Stimulated activated CD8-positive, alpha-beta memory T cell treated with anti-CD3 and anti-CD28 coated beads, Interleukin-7, amount 100 ng/mL, for 24 hours (primary cell): ENCODE results near the gene ACSL5.

Source experiments
- DNase-seq: peaks from one replicate; pipeline ENCODE4 v3.0.0-alpha.2; 2020; ENCODE audit warnings: low read depth

The ACSL5 gene

DNA sequence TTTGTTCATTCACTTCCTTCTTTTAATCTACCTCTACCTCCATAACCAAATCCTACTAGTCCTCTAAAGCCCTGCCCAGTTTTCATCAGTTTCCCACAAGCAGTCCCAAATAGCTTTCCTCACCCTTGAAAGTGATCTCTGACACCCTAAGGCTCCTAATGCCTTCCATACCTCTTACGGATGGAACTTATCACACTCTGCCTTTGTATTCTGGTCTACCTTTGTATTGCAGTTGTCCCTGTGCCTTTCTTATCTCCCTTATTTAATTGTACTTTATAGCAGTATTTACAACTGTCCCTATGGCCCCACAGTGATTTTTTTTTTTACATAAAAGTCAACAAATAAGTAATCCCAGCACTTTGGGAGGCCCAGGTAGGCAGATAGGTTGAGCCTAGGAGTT lies 33.8 kb downstream of the ACSL5 start:
- no peak for DNase-seq

DNA sequence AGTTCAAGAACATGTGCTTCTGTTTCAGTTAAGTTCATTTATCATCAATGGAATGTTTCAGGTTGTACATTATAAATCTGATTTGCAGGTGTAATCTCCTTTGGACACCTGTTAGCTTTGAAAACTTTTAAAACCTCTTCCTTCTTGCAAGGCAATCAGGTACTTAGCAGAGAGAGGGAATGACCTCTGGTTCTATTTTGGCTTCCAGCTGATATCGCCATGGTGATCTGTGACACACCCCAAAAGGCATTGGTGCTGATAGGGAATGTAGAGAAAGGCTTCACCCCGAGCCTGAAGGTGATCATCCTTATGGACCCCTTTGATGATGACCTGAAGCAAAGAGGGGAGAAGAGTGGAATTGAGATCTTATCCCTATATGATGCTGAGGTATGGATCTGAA lies 35.4 kb downstream of the ACSL5 start:
- DNase-seq, result no peak

DNA sequence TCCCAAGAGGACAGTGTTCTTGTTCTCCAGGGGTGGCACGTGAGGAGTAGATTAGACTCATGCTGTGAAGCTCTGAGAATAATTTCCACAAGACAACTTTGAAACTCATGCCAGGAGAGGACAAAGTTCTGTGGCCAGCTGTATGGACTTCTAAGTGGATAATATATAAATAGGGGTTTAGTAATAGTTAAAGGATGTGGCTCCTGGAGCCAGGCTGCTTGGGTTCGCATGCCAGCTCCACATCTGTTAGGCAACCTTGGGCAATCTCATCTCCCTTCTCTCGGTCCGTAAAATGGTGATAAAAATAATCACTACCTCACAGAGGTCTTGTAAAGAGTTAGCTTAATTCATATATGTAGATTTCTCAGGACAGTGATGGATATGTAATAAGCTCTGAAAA lies 35.8 kb downstream of the ACSL5 start:
- no peak for DNase-seq

DNA sequence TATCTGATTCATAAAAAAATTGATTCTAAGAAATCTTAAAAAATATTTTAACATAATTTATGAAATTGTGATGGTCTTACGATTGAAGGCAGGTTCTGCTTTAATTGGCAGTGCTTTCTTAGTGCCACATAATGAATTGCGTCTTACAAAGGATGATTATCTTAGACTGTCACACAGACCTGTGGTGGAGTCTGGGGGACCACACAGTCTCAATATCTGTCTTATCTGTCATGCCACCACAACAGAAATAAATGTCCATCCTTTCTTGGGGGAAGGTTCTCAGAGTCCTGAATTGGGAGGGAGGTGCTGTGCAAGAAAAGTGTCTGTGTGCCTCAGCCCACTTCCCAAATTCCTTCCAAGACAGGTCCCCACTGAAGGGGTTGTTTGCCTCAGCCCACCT lies 38.8 kb downstream of the ACSL5 start:
- no peak for DNase-seq

DNA sequence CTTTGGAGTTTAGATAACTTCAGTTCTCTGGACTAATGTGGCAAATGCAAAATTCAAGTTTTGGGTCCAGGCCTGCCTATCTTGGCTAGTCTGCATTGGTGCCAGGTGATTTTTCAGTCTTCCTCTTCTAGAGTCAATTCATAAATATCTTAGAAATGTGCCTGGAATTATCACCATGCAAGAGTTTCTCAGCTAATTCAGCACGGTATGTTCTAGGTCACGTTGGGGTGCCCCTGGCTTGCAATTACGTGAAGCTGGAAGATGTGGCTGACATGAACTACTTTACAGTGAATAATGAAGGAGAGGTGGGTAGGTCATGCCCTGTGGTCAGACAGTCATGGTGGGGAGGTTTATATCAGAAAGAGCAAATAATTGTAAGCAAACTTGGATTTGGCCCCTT lies 47.8 kb downstream of the ACSL5 start:
- DNase-seq, result no peak

DNA sequence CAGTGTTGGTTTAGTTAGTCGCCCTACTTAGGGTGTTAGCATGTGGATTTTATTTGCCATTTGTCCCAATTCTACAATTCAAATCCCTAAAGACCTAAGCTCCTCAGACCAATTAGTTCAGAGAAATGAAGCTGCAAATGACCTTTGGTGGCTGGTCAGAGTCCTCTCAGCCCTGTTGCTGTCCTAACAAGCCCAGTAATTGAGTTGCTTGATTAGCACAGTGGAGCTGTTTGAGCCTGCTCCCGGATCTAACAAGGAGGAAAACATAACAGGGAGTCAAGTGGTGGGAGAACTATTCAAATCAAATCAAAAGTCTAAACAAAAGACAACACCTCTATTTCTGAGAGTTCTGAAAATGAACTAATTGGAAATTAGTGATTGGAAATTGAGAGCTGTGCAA lies 50.7 kb downstream of the ACSL5 start:
- DNase-seq, result no peak

DNA sequence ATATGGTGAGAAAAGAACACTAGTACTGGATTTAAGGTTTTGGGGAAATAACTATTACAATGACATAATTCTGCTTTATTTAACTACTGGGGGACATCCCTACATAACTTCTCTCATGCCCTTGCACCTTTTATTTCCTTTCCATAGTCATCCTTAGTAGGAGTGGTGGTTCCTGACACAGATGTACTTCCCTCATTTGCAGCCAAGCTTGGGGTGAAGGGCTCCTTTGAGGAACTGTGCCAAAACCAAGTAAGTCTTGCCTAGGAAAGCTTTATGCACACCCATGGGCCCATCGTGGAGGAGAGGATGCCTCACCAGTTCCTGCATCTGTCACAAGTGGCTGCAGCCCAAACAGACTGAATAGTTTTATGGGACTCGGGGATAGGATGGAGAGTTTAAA lies 52.2 kb downstream of the ACSL5 start:
- DNase-seq, result no peak

DNA sequence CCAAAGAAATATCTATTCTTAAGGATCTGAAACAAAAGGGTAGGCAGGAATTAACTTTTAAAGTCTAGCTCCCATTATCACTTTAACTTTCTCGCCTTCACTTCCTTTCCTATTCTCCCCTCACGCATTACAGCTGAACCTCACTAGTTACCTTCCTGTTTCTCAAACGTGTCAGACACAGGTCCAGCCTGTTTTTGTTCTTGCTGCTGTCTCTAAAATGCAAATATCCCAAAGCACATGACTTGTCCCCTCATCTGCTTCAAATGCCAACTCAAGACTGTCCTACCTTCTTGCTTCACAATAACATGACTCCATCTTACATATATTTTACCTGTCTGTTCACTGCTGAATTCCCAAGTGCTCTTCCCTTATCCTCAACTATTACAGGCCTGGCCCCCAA lies 55.2 kb downstream of the ACSL5 start:
- DNase-seq, result no peak

DNA sequence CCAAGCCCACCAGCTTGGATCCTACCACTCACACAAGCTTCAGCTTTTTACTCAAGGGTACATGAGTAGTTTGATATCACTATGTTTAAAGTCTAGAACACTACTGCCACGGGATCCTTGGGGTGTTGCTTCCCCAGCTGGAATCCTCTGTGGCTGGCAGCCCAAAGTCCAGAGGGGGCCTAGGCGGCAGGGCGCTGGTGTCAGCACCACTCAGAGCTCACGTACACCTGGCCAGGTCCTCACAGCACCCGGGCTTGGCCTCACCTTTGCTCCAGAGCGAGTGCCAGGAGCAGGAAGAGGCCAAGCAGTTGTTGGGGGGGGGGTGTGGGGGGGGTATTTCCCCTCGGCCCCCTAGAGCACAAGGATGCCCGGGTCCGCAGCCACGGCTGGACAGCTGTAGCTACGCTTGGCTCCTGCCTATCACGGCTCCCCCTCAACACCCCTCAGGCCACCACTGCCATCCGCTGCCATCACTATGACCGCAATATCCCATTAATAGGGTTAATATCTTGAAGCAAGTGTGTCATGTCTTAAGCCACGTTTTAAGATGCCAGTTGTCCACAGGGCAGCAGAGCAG lies 55.8 kb downstream of the ACSL5 start:
- no peak for DNase-seq

DNA sequence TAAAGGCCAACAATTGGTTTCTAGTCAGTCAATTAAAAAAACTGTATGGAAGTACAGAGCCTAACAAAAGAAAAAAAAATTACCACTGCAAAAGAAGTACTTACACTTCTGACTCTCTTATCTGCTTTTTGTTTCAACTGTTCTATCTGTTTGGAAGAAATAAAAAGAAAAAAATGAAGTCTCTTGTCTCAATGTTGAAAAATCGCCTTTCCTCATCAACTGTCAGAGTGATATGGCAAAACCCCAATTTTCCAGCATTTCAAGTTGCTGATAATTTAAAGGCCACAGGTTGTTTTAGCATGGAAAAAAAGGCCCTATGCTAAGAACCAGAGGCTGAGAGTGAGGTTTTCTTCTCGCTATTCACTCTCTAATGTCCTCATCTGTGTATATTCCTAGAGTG lies 59.2 kb downstream of the ACSL5 start:
- no peak for DNase-seq

DNA sequence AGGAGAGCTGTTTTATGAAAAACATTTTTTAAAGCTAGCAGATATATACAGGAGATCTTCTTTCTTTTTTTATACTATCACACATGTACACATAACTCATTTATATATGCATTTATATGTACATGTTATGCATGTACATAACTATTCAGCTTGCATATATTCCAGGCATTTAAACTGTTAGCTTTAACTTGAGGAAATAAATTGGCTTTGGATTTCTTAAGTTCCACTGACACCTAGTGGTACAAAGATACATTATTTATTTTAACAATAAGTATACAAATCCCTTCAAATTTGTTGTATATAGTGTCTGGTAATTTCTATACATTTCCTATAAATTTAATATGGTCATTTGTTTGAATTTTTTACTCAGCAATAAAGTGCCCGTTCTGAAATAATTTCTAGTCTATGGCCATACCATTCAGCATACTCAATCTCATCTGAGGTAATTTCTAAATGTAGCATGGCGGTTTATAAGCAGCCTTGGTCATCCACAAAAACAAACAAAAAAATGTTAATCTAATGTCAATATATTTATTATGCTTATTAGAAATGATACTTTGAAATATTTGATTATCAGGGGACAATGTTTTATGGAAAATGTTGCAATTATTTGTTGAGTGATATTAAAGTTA lies 61.2 kb downstream of the ACSL5 start:
- no peak for DNase-seq

DNA sequence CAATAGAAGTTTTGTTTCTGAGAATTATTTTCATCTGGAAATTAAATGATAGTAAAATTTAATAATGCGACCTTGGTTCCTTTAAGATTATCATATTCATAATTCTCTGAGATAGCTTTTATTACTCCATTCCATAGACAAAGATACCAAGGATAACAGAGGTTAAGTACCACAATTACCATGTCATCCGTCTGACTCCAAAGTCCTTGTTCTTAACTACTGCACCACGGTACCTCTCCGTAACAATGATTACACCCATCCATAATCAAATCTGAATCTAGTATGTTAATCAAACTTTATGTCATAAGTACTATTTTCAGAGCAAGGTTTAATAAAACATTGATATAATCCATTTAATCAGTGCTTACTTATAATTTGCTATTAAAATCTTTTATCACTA lies 64.4 kb downstream of the ACSL5 start:
- DNase-seq, result no peak

DNA sequence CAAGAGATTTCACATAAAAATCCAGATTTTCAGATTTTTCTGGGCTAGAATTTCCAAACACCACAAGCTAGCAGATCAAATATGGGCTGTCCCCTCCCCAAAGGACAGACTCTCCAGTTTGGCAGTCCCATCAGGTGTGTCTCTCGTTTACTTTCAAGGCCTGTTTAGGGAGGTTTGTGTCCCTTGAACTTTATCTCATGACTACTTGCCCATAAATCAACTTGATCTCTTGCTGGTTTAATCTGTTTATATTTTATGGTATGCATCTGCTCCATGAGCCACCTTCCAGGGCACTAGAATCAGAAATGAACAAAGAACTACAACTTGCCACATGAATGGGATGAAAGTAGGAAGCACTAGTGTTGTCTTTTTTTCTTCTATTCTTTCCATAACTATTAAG lies 67.6 kb downstream of the ACSL5 start:
- no peak for DNase-seq

DNA sequence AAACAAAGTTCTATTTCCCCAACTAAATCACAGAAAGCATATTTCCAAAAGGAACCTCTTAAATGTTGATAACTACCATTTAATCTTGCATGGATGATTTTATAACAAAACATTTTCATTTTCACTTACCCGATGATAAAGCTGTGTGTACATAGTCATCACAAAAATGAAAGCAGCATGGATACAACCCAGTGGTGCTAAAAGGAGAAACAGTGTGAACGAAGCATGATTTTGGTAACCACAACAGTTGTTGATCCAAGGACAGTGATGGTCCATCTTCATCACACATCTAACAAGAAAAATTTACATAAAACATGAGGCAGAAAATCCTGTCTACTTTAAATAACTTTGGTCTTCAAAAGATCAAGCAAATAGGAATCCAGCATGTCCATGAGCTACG lies 68.1 kb downstream of the ACSL5 start:
- DNase-seq, result no peak

DNA sequence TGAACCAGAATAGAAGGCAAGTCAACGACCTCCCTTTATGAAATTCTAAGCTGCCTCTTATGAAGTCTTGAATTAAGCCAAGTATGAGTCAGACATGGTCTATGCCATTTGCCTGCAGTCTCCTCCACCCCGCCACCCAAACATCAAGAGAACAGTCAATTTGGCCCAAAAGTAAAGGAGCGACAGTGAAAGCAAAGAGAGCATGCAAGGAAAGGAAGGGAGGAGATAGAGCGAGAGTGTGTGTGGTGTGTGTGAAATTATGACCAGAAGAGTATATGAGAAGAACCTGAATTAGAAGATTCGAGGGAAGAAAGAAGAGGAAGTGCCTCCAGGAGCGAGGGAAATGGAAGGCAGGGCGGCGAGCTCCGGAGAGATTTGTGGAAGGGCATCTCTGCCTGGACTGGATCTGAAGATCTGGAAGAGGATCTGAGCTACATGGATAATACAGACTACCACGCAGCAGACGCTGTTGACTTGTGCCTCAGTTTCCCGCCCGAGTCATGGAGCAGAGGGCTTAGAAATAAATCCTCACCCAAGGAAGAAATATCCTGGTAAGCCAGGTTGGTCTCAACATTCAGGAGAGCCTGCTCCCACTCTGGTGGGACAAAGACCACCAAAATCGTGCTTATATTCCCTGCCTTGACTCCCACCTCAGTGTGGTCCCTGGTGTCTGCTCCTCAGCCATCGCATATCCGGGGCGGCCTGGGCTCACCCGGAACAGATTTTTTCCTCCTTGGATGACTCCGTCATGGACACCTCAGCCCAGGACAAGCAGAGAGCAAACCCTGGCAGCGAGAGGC lies 72.3 kb downstream of the ACSL5 start:
- no peak for DNase-seq

DNA sequence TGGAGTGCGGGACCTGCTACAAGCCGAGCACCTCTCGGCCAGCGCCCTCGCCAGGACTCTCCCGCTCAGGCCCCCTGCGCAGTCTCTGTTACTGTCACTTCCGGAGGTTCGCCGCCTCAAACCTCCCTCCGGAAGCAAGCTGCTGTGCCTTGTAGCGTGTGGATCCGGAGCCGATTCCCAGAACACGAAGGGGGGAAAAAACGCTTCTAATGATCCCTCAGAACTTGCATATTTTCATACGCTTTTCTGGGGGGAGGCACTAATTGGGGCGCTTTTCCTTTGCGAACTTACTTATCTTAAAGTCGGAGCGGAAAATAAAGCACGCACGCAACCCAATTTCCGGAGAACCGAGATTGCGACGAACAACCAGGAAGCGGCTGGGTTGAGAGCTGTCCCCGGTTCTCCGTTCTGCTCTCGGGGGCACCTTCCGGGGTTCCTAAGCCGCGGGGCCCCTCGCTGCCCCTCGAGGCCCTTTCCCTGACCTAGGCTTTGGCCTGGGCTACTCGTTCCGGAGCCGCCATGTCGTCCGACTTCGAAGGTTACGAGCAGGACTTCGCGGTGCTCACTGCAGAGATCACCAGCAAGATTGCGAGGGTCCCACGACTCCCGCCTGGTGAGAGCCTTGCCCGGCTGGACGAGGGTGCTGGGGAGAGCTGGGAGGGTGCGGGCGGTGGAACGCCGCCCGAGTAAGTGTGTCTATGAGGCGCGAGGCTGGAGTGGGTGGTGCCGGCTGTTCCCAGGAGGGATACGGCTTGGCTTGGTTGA lies 73.1 kb downstream of the ACSL5 start, which contains the start of the genes VTI1A and ZDHHC6:
VTI1A (plus strand) TSS at position 361 of the 765 bp plus-strand sequence; CDS start at position 520, 159 bp downstream.
ZDHHC6 (minus strand) TSS at position 60 of the 765 bp plus-strand sequence. CDS start 1,478 bp downstream, outside the sequence.
- peak; percentile 73 for DNase-seq

DNA sequence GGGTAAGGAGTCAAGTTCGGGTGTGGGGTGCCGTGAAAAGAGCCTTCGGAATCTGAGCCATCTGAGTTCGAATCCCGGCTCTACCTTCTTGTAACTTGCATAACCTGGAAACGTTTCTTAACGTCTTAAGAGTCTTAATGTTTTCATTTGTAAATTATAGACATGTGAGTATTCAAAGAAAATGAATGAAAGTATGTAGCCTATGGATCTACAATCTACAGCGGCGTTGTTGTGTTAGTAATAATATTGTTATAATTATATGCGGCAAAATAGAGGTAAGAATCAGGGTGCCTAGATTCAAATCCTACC lies 73.7 kb downstream of the ACSL5 start:
- DNase-seq, result no peak

DNA sequence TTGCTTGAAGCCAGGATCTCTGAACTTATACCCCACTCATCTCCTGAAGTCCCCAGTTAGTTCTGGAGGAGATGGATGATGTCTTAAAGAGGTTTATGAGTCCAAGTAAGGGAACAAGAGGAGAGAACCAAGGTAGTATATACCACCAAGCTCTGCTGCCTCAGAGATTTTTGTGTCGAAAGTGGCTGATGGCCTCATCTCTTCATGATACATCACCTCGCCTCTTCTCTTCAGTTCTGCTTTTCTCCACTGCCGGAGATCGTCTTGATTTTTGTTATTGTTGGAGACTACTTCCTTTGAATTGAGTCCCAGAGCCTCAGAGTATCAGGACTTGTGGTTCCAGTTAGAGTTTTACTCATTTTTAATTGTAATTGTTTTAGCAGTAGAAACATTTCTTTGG lies 75.0 kb downstream of the ACSL5 start:
- no peak for DNase-seq

DNA sequence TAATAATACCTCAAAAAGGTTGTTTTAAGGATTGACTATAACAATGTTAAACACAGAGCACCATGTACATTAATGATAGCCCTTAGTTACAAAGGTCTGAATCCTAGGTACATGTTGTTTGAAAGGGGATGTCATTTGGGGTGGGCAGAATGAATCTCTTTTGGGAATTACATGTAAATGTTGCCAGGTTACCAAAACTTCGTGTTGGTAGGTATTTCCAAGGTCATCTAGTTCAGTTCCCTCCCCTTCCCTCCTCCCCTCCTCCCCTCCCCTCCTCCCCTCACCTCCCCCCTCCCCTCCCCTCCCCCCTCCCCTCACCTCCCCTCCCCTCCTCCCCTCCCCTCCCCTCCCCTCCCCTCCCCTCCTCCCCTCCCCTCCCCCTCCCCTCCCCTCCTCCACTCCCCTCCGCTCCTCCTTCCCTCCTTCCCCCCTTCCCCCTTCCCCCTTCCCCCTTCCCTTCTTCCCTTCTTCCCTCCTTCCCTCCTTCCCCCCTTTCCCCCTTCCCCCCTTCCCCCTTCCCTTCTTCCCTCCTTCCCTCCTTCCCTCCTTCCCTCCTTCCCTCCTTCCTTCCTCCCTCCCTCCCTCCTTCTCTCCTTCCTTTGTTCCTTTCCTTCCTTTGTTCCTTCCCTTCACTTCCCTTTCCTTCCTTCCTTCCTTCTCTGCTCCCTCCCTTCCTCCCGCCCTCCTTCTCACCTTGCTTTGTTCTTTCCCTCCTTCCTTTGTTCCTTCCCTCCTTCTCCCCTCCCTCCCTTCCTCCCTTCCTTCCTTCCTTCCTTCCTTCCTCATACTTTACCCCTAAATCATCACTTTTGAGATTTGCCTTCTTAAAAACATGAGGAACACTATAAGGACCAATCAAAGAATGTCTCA lies 81.2 kb downstream of the ACSL5 start:
- DNase-seq, result no peak

DNA sequence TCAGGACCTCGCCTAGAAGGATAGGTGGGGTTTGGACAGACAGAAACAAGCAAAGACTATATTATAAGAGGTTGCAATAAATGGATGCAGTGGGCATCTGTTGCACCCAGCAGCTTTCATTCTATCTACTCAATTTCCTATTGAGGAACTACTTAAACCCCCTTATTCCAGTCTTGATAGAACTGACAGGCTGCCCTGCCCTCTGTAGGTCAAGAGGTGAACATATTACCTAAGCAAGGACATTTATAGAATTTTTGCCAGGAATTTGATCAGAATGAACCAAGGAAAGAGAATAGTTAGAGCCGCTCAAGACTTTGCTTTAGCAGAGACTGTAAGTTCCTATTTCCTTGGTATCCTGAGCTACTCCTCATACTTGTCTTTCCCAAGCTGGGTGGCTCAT lies 82.6 kb downstream of the ACSL5 start:
- DNase-seq, result no peak

DNA sequence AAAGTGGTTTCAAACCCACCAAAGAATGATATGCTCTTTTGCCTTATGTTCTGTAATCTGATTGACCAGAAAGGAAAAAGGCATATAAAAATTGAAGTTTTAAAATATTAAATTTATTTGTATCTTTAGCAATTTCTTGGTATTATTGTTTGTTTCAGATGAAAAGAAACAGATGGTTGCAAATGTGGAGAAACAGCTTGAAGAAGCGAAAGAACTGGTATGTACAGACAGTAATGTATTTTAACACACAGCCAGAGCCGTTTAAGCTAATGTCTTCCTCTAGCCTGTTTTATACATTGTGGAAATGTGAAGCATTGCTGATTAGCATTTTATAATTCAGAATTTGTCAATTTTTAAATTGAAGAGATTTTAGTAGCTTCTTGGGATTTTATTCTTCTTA lies 86.5 kb downstream of the ACSL5 start:
- DNase-seq, result no peak
